MM.1S (cell line): ENCODE measurements around the gene MAN1C1.

Experiments
- DNase-seq: peaks from one replicate; pipeline ENCODE4 v3.0.0-alpha.2; 2015
- H2AFZ ChIP-seq: fragments of 300-600 bp; sonication (generic); 2 replicates; pipeline ENCODE4 v1.6.0; 2016; ENCODE audit warnings: antibody characterized with exemption, low read length
- H3F3A ChIP-seq: fragments of 300-600 bp; sonication (generic); 2 replicates; pipeline ENCODE4 v1.6.1; 2016; ENCODE audit warnings: mild to moderate bottlenecking, antibody characterized with exemption, low read length, moderate library complexity, mixed read lengths; ENCODE audit not compliant: insufficient read depth
- H3K27ac ChIP-seq: fragments of 300-600 bp; sonication (generic); 2 replicates; pipeline ENCODE4 v1.5.1; 2016; ENCODE audit warnings: mild to moderate bottlenecking, low read length
- H3K27me3 ChIP-seq: fragments of 300-600 bp; sonication (generic); replicated peaks from 2 replicates; pipeline ENCODE4 v1.6.0; 2016; ENCODE audit warnings: low read length; ENCODE audit not compliant: insufficient read depth
- H3K36me3 ChIP-seq: fragments of 300-600 bp; sonication (generic); replicated peaks from 2 replicates; pipeline ENCODE4 v1.6.1; 2016; ENCODE audit warnings: mild to moderate bottlenecking, low read length, mixed read lengths; ENCODE audit not compliant: insufficient read depth
- H3K4me1 ChIP-seq: fragments of 300-600 bp; sonication (generic); 2 replicates; pipeline ENCODE4 v1.6.1; 2016; ENCODE audit warnings: low read length, mixed read lengths
- H3K4me2 ChIP-seq: fragments of 300-600 bp; sonication (generic); 2 replicates; pipeline ENCODE4 v1.6.0; 2016; ENCODE audit warnings: low read depth, low read length
- H3K4me3 ChIP-seq: fragments of 300-600 bp; sonication (generic); 2 replicates; pipeline ENCODE4 v1.5.1; 2016; ENCODE audit warnings: low read length, mixed read lengths
- H3K79me2 ChIP-seq: fragments of 300-600 bp; sonication (generic); 2 replicates; pipeline ENCODE4 v1.6.1; 2016; ENCODE audit warnings: mixed run types, low read length, mixed read lengths
- H3K9ac ChIP-seq: fragments of 300-600 bp; sonication (generic); 2 replicates; pipeline ENCODE4 v1.6.1; 2016; ENCODE audit warnings: low read length, mixed read lengths
- H3K9me2 ChIP-seq: fragments of 300-600 bp; sonication (generic); replicated peaks from 2 replicates; pipeline ENCODE4 v1.6.1; 2016; ENCODE audit warnings: mild to moderate bottlenecking, low read length, mixed read lengths; ENCODE audit not compliant: insufficient read depth
- H3K9me3 ChIP-seq: fragments of 300-600 bp; sonication (generic); replicated peaks from 2 replicates; pipeline ENCODE4 v1.6.1; 2016; ENCODE audit warnings: mild to moderate bottlenecking, low read length, mixed read lengths; ENCODE audit not compliant: insufficient read depth
- H4K20me1 ChIP-seq: fragments of 300-600 bp; sonication (generic); 2 replicates; pipeline ENCODE4 v1.6.1; 2016; ENCODE audit warnings: mild to moderate bottlenecking, low read length, moderate library complexity, mixed read lengths; ENCODE audit not compliant: insufficient read depth
- EZH2 ChIP-seq: fragments of 300-600 bp; sonication (generic); optimal IDR thresholded peaks from 2 replicates; pipeline ENCODE3; 2017; ENCODE audit warnings: low read depth, mild to moderate bottlenecking, antibody characterized with exemption, low read length, mixed read lengths
- EZH2phosphoT487 ChIP-seq: fragments of 300-600 bp; sonication (generic); IDR thresholded peaks from 2 replicates; pipeline ENCODE4 v1.6.1; 2018; ENCODE audit warnings: antibody characterized with exemption, low read length
- TF ChIP-seq, protein P1 (sequence below): fragments of 300-600 bp; sonication (generic); IDR thresholded peaks from 2 replicates; pipeline ENCODE4 v1.5.1; 2016; ENCODE audit warnings: antibody characterized with exemption, low read length, mixed read lengths

MAN1C1 gene

DNA sequence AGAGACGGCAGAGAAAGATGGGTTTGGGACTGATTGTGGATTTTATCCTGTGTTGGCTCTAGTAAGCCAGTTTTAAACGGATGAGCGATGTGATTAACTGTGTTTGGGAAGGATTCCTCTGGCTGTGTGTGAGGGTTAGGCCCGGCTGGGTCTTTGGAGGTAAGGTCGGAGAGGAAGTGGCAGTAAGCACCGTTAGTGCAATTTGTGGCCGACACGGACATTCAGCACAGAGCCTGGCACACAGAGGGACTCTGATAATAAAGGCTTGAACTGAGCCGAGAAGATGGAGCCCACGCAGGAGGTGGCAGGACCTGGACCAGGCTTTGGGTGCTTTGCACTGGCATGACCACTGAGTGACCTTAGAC, 204.5 kb downstream of the MAN1C1 start:
- DNase-seq = no peak
- TF ChIP-seq EZH2phosphoT487 = no peak
- TF ChIP-seq EZH2 = no peak
- TF ChIP-seq, protein P1, sequence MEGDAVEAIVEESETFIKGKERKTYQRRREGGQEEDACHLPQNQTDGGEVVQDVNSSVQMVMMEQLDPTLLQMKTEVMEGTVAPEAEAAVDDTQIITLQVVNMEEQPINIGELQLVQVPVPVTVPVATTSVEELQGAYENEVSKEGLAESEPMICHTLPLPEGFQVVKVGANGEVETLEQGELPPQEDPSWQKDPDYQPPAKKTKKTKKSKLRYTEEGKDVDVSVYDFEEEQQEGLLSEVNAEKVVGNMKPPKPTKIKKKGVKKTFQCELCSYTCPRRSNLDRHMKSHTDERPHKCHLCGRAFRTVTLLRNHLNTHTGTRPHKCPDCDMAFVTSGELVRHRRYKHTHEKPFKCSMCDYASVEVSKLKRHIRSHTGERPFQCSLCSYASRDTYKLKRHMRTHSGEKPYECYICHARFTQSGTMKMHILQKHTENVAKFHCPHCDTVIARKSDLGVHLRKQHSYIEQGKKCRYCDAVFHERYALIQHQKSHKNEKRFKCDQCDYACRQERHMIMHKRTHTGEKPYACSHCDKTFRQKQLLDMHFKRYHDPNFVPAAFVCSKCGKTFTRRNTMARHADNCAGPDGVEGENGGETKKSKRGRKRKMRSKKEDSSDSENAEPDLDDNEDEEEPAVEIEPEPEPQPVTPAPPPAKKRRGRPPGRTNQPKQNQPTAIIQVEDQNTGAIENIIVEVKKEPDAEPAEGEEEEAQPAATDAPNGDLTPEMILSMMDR = no peak
- Histone ChIP-seq H3K27me3 (no peaks in the 10 kb centered on the region), H3K79me2 (peaks cover 19% of the 10 kb centered on the region), H3K36me3 (no peaks in the 10 kb centered on the region), H2AFZ (peak overlapping the region; percentile 91), H3F3A (peaks cover 15% of the 10 kb centered on the region; the same call in 1 of the 2 replicates), H3K9me3 (no peaks in the 10 kb centered on the region), H4K20me1 (no peaks in the 10 kb centered on the region), H3K9me2 (no peaks in the 10 kb centered on the region), H3K27ac (peak overlapping the region; percentile 78; the same call in 1 of the 2 replicates), H3K9ac (peak overlapping the region; percentile 82), H3K4me2 (peak overlapping the region; percentile 91), H3K4me1 (peaks cover 11% of the 10 kb centered on the region), H3K4me3 (peak overlapping the region; percentile 69)

DNA sequence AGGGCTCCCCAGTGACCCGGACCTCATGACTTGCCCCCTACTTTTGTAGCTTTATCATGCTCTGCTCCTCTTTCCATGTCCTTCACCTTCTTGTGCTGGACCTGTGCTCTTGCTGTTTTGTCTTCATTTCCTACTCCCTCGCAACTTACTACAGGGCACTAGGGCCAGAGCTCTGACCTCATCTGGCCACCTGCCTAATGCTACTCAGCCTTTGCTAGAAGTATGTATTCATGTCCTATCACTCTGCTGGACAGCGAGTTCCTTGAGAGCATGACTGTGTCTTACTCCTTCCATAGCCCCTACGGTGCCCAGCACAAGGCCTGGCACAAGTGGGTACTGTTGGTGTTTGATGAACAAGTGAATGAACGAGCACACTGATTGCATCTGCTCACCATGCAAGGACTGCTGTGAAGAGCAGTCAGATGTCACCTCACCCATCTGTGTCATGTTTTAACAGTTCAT, 205.1 kb downstream of the MAN1C1 start:
- Histone ChIP-seq H3F3A (peaks cover 15% of the 10 kb centered on the region; the same call in 1 of the 2 replicates), H3K9ac (peak overlapping the region; percentile 82; the same call in 1 of the 2 replicates), H3K4me1 (peaks cover 11% of the 10 kb centered on the region), H3K36me3 (no peaks in the 10 kb centered on the region), H3K9me3 (no peaks in the 10 kb centered on the region), H3K79me2 (peaks cover 19% of the 10 kb centered on the region), H3K4me2 (peak overlapping the region; percentile 91), H2AFZ (no peak overlapping the region), H3K9me2 (no peaks in the 10 kb centered on the region), H3K27me3 (no peaks in the 10 kb centered on the region), H3K27ac (no peak overlapping the region), H3K4me3 (peak overlapping the region; percentile 69; the same call in 1 of the 2 replicates), H4K20me1 (no peaks in the 10 kb centered on the region)
- DNase-seq = no peak
- TF ChIP-seq, protein P1 = no peak
- TF ChIP-seq EZH2 (no peak), EZH2phosphoT487 (no peak)

DNA sequence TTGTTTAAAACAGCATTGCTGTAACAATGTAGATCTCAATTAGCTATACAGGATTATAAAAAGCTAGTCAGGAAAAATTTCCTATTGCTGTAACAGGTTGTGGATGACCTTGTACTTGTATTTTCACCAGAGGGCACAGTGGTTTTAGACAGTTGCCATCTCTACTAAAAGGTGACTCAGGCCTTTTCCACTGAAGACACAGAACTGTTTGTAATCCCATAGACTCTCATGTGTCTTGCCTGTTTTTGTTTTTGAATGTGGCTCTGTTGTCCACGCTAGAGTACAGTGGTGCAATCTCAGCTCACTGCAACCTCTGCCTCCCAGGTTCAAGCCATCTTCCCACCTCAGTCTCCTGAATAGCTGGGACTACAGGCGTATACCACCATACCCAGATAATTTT, 209.0 kb downstream of the MAN1C1 start:
- H3K36me3 ChIP-seq = peaks cover 5% of the 10 kb centered on the region
- DNase-seq = no peak
- H3K9ac ChIP-seq = no peak overlapping the region
- no peaks in the 10 kb centered on the region for H3K9me2 ChIP-seq
- no peak overlapping the region for H3K27ac ChIP-seq
- no peak overlapping the region for H3K4me3 ChIP-seq
- H3K4me1 ChIP-seq = peaks cover 7% of the 10 kb centered on the region
- TF ChIP-seq, protein P1 = no peak
- TF ChIP-seq EZH2phosphoT487 (no peak), EZH2 (no peak)
- H3K27me3 ChIP-seq = no peaks in the 10 kb centered on the region
- H3K4me2 ChIP-seq = no peak overlapping the region
- no peaks in the 10 kb centered on the region for H4K20me1 ChIP-seq
- no peak overlapping the region for H2AFZ ChIP-seq
- peaks cover 19% of the 10 kb centered on the region for H3K79me2 ChIP-seq
- no peaks in the 10 kb centered on the region for H3F3A ChIP-seq
- no peaks in the 10 kb centered on the region for H3K9me3 ChIP-seq
